ENCODE results near the gene MCM7.
A peak's percentile ranks its signal among the peaks of the same experiment; 100 is the strongest.

MCM7 gene

DNA sequence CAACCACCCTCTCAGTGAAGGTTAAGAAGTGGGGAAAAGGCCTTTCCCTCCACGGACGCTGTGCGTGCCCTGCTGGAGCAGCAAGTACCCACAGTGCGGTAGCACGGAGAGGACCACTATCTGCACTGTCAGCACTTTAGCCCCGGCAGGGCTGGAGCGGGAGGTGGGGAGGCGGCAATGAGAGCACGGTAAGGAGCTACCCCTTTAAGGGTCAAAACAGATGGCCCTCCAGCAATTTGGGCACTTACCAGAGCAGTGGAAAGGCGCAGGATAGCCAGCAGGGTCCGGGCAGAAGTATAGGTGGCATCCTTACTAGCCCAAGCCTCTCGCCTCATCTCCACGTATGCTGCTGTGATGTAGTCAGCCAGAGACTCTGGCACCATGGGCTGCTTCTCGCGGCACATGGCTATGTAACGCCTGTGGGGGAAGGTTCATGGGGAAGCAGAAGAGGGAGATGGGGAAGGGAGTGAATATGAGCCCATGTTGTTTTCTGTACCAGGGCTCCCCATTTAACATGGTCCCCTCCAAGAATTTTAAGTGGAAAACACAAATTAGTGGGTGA lies 7.2 kb downstream of the MCM7 start:
- DNase-seq (ENCODE audit: low spot score) = no peak

- no peak for DNase-seq (ENCODE audit: low spot score)
Observed at GRCh38 chr7:100093498-100093897, 7.7 kb downstream of the MCM7 start.

DNA sequence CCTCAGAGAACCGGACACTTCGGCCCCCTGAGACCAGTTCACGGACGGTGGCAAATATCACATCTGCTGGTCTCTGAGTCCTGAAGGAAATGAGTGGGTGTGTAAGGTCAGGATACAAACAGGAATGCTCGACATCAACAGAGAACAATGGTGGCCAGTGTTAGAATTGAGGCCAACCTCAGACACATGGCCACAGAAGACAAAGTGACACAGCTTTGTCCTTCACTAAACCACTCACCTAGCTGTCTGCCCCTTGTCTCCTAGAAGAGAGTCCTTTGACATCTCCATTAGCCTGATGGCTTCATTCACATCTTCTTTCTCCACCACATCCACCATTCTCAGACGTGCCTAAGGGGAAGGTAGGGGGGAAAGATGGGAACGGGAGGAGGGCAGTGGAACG lies 8.1 kb downstream of the MCM7 start:
- DNase-seq (ENCODE audit: low spot score) = no peak

DNA sequence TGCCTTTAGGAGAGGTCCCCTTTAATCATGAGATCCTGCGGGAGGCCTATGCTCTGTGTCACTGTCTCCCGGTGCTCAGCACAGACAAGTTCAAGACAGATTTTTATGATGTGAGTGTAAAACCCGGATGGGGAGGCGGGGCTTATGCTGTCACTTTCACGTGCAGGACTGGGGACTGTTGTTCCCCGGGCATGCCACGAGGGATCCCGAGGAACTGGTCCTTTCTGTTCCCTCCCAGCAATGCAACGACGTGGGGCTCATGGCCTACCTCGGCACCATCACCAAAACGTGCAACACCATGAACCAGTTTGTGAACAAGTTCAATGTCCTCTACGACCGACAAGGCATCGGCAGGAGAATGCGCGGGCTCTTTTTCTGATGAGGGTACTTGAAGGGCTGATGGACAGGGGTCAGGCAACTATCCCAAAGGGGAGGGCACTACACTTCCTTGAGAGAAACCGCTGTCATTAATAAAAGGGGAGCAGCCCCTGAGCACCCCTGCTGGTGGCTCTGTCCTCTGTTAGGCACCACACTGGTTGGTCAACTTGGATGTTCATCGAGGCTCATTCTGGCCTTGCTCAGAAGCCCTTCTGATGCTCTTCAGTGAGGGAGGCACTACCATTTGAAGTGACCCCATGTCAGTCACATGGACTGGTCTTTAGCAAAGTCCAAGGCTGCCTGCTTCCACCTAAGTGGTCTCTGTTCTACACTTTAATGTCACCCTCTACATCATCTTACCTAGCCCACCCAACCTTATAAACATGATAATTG lies 9.6 kb downstream of the MCM7 start:
- no peak for DNase-seq (ENCODE audit: low spot score)

DNA sequence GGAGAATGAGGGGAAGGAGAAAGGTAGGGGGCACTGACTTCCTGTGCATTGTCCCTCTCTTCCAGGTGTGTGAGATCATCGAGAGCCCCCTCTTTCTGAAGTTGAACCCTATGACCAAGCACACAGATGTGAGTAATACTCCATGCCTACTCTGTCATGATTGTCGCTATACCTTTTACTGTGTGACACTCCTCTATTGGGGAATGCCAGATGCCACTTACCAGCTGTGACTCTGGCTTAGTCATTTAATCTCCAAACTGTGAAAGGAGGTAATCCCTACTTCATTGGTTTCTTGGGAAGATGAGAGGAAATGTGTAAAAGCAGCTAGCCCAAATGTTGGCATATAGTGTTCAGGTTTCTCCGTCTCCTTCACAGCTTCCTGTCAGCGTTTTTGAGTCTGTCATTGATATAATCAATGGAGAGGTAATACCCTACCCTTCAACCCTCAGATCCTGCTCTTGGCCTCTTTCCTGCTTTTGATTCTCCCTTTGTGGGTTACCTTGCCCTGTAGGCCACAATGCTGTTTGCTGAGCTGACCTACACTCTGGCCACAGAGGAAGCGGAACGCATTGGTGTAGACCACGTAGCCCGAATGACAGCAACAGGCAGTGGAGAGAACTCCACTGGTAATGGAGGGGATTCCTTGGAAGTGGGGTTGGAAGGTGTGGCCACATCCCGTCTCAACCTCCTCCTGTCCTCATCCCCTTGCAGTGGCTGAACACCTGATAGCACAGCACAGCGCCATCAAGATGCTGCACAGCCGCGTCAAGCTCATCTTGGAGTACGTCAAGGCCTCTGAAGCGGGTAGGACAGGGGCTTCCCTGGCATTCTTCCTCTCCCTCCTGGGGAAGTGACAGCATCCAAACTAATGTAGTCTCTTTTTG lies 10.4 kb downstream of the MCM7 start:
- no peak for DNase-seq (ENCODE audit: low spot score)

DNA sequence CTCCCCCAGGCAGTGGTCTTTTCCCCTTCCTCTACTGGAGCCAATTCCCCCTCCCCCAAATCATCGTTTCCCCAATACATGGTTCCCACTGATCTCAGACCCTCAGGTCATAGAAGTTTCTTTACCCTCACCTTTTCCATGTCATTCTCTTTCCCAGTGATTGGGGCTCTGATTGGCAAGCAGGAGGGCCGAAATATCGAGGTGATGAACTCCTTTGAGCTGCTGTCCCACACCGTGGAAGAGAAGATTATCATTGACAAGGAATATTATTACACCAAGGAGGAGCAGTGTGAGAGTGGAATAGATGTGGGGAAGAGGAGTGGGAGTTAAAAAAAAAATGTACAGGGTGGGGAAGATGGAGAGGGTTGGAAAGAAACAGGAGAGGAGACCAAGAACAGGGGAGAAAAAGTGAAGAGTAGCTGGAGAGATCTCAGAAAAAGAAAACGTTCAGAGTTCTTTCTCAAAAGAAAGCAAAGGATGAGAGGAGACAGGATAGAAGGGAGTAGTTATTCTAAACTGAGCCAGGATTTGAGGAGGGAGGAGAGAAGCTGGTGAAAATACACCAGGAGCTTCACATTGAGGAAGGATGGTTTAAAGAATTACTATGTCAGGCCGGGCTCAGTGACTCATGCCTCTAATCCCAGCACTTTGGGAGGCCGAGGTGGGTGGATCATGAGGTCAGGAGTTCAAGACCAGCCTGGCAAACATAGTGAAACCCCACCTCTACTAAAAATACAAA lies 11.6 kb downstream of the MCM7 start:
- DNase-seq (ENCODE audit: low spot score) = no peak

DNA sequence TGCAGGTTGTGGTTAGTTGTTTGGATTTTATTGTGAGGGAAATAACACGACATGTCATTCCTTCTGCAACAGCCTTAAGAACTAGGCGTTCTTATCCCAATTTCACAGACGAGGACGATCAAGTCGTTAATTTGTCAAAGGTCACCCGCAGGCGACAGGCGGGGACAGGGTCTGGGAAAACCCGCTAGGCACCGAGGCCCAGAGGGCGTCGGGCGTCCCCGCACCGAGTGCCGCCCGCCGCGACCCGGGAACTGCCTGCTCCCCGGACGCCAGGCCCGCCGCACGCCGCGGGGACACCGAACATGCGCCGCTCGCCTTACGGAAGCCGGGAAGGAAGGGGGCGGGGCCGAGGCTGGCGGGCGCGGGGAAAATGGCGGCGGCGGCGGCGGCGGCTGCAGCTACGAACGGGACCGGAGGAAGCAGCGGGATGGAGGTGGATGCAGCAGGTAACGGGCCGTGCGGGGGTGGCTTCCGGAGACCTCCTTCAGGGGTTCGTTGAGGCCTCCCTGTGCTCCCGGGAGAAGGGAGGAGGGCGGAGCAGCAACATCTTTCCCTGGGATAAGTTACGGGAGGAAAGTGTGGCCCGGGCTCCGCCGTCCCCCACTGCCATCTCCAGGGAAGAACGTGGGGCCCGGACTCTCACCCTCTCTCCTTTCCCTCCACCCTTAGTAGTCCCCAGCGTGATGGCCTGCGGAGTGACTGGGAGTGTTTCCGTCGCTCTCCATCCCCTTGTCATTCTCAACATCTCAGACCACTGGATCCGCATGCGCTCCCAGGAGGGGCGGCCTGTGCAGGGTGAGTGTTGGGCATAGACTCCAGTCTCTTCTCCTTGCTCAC lies 12.4 kb downstream of the MCM7 start, which contains the start of gene COPS6:
COPS6 (plus strand) TSS at position 349 of the 837 bp plus-strand sequence; CDS start at position 371, 22 bp downstream.
- DNase-seq (ENCODE audit: low spot score) = peak; percentile 91

DNA sequence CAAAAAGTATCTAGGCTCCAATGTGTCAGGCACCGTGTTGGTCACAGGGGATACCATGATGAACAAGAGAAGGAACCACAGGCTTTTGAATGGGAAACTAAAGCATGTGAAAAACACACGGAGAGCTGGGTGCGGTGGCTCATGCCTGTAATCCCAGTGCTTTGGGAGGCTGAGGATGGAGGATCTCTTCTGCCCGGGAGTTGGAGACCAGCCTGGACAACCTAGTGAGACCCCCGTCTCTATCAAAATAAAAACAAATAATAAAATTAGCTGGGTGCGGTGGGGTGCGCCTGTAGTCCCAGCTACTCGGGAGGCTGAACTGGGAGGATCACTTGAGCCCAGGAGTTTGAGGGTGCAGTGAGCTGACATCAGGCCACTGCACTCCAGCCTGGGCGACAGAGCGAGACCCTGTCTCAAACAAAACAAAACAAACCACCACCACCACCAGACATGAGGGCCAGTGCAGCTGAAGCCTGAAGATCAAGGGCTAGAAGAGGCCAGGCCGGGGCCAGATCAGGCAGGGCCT lies 13.0 kb downstream of the MCM7 start:
- no peak for DNase-seq (ENCODE audit: low spot score)

DNA sequence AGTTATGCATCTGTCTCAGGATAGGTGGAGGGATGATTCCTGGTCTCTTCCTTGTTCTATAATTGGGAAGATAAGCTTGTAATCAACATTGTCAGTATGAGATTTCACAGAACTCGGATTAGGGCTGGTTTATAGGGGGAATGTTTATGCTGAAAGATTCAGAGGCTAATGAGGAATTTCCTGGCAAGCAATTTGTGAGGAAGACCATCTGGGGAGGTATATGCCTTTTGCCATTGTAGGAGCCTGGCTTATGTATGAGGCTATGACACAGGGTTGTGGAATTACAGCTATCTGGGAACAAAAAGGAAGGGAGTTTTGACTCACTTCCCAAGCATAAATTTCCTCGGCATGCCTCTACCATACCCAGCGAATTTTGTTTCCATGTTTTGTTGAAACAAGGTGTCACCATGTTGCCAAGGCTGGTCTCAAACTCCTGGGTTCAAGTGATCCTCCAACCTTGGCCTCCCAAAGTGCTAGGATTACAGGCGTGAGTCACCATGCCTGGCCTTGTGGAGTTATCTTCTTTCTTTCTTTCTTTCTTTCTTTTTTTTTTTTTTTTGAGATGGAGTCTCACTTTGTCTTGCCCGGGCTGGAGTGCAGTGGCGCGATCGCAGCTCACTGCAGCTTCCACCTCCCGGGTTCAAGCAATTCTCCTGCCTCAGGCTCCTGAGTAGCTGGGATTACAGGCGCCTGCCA lies 14.0 kb downstream of the MCM7 start:
- DNase-seq (ENCODE audit: low spot score) = peak; percentile 82

- no peak for DNase-seq (ENCODE audit: low spot score)
Observed at GRCh38 chr7:100085515-100085914, 15.7 kb downstream of the MCM7 start.

- DNase-seq (ENCODE audit: low spot score) = no peak
Observed at GRCh38 chr7:100082978-100083377, 18.2 kb downstream of the MCM7 start.

DNA sequence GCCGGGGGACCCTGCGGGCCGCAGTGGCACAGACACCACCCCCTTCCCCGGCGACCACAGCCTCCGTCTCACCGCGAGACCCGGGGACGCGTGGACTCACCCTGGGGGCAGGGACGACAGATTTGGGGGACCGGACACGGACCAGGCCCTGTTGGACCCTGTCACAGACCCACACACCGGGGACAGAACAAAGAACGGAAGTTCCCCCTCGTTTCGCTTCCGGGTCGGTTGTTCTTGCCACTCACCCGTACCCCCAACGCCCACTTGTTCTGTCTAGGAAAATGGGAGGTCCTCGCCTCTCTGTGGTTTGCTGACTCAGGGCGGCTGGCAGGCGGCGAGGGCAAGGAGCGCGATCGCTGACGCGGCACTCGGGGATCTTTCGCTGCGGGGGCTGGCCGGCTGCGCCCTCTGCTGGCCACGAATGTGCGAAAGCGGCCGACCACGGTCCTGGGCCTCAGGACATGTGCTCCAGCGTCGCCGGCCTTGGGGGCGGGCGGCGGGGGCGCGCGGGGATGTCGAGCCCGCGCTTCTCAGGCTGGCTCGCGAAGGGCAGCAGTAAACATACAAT lies 19.6 kb downstream of the MCM7 start, which contains the start of gene ZNF3:
ZNF3 (minus strand) TSS at position 189 of the 568 bp plus-strand sequence. CDS start 4,366 bp downstream, outside the sequence.
- peak; percentile 98 for DNase-seq (ENCODE audit: low spot score)

DNA sequence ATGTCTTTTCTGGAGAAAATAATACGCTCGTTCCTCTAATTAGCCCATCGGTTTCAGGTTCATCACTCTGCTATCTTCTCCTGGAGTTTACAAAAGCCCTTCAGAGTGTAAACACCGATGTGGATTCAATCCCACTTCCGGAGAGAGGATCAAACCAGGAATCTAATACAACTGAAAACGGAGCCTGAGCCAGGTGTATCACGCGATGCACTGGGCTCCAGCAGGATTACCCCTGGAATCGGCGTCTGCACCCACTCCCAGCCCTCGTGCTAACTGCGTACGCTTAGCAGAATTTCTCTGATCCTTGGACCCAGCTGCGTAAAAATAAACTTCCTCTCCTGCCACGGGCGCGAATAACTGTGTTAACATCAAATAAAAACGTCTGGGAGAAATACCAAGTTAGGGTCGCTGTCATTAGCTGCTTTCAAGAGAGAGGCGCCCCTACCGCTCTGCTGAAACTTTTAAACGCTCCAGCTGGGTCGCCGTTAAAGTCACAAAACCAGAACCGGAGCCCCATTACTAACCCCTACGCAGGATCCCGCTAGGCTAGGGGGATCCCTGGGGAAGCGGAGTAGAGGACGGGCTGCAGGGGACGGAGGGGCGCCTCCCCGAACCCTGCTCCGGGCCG lies 20.2 kb downstream of the MCM7 start:
- peak; percentile 18 for DNase-seq (ENCODE audit: low spot score)

DNA sequence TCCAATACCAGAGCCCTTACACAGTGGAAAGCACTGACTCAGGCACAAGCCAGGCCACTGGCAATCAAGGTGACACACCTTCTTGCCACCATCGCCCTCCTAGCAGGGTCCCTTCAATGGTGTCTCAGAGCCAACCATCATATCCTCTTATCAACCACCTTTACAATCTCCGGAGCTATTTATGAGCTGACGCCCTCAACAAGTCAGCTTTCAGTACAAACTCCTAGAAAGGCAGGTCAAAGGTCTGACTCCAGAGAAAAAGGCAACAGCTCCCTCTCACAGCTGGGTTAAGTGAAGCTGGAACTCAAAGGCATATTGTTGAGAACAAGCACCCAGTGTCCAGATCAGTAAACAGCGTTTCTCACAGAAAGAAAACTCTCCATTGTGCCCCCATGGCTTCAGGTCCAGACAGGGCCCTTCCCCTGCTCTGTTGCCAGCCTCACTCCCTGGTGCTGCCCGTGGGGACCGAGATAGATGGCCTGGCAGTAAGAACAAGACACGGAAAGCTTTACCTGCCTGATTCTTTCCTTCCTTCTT lies 22.1 kb downstream of the MCM7 start:
- DNase-seq (ENCODE audit: low spot score) = no peak

DNA sequence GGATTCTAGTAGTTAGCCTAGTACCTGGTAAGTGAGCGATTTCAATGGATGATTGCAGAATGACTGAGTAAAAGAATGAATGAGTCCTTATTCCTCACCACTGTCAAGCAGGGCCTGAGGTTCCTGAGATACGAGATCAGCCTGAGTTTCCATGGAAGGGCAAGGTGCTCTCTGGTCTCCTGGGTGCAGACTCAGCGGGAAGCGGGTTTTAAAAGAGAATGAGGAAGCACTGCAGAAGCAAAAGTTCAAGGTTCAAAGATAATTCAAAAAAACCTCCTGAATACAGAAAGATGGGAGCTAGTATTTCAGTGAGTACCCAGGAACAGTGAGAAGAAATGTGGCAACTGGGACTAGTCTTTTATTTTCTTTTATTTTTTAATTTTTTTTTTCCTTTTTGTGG lies 24.0 kb downstream of the MCM7 start:
- DNase-seq (ENCODE audit: low spot score) = no peak

GRCh38 chr7:100075418-100075817 lies 25.8 kb downstream of the MCM7 start:
- no peak for DNase-seq (ENCODE audit: low spot score)

- DNase-seq (ENCODE audit: low spot score) = no peak
Observed at GRCh38 chr7:100074841-100075240, 26.4 kb downstream of the MCM7 start.

GRCh38 chr7:100072462-100072861 lies 28.7 kb downstream of the MCM7 start:
- no peak for DNase-seq (ENCODE audit: low spot score)

All from GM03348 (cell line).